Measurements from ENCODE around the gene NTSR1. TPM values are rescaled to one million over a fixed set of nuclear protein-coding genes. Genes with fewer than 3 reads are reported as not detected.

Gene NTSR1
- total RNA-seq, 1 experiment from 2014 or later = 7.8 TPM

DNA sequence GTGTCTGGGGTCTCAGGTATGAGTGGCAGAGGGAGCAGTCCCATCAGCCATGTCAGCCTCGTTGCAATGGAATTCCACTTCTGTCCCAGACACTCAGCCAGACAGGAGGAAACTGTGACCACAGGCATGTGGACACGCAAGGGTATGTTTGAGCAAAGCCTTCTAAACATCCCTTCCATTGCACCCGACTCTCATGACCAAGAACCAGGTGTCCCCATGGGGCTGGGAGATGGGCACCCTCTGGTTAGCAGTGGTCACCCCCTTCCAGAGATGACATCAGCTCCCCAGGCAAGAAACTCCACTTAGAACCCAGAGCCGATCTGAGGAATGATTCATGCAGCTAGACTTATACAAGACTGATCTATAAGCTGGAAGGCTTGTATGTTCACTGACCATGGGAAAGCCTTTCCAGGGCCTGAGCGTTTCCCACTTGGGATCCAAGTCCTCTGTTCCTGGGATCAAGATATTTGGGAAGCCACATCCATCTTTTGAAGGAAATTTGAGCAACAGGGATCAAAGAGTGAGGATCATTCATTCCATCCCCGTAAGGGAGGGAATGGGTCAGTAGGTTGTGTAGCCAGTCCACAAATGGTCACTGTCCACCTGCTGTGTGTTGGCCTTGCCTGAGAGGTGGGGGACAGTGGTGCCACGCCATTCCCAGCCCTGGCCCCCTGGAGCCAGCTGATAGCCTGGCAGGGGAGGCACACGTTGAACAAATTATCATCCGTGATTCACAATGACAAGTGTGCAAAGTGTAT, 83.7 kb downstream of the NTSR1 start:
- Histone ChIP-seq H3K4me2 (ENCODE audit: low read length) (peak overlapping the region; percentile 76; the same call in 1 of the 2 replicates), H3K9me3 (ENCODE audit: low read length) (no peaks in the 10 kb centered on the region), H3K36me3 (ENCODE audit: low read depth, low read length) (no peaks in the 10 kb centered on the region), H4K20me1 (ENCODE audit: low read length) (0 out of 2 replicates have a peak, but pooled peaks cover 4% of the 10 kb centered on the region), H3K4me1 (ENCODE audit: insufficient read depth, low read length) (peaks cover 31% of the 10 kb centered on the region), H3K9me2 (replicated peaks; ENCODE audit: low read length) (no peaks in the 10 kb centered on the region), H2AFZ (ENCODE audit: low read length) (peak overlapping the region; percentile 35; the same call in 1 of the 2 replicates), H3F3A (ENCODE audit: low read length, unreplicated experiment) (no peaks in the 10 kb centered on the region), H3K9ac (ENCODE audit: low read length) (no peak overlapping the region), H3K27ac (ENCODE audit: low read length) (no peak overlapping the region), H3K27me3 (ENCODE audit: low read length) (no peaks in the 10 kb centered on the region), H3K79me2 (ENCODE audit: low read length) (peaks cover 5% of the 10 kb centered on the region), H3K4me3 (ENCODE audit: low read length) (no peak overlapping the region)
- DNase-seq (peak; percentile 54), ATAC-seq (no peak)
- BruUV-seq (replicated peaks) = no TSS peak
- POLR2A ChIA-PET (ENCODE audit: unreplicated experiment) = no interaction called here
- TF ChIP-seq EZH2 (IDR thresholded peaks at IDR 0.05; ENCODE audit: low read length, unreplicated experiment) = no peak
- CTCF ChIA-PET = interaction anchor here (0.7 to 1.3 kb wide), 4 partner anchors 88 to 169 kb away, joined by 3 to 13 read pairs (median 6); no protein-coding TSS in a partner anchor
- intact Hi-C loops (cut with micrococcal nuclease) = loop anchor here (5.0 to 10.0 kb wide), 5 partner anchors 55 to 408 kb away; partner anchors contain the start of gene RPS21

DNA sequence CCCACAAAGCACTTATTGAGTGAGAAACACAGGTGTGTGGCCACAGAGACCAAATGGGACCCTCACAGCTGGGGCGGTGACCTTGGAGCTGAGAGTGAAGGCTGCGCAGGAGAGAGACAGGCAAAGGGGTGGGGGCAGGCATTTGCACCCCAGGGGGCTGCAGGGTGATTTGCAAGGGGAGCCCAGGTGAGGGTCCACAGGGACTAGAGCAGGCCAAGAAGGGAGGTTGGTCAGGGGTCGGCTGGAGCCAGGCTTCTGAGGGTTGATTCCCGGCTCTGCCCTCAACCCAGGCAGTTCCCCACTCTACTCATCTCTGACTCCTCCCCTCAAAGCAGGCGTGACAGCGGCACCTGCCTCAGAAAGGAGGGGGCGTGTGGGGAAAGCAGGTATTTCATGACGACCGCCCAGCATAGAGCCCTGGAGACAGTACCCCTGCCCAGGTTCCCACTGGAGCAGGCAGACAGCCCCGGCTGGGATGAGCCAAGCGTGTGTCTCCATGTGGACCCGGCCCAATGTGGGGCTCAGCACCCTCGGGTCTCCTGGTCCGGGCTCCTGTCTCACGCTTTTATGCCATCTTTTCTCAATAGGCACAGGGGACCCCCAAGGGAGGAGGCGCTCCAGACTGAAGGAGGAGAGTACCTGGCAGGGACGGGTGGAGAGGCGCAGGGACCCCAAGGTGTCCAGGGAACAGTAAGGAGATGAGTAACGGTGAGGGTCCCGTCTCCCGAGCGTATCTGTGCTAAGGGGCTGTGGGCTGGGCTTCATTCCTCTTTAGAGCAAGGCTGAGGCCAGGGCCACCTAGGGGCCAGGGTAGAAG, 84.5 kb downstream of the NTSR1 start:
- no peak overlapping the region for H3K4me3 ChIP-seq (ENCODE audit: low read length)
- no peaks in the 10 kb centered on the region for H3K9me2 ChIP-seq (replicated peaks; ENCODE audit: low read length)
- H3K4me1 ChIP-seq (ENCODE audit: insufficient read depth, low read length) = peaks cover 39% of the 10 kb centered on the region
- BruUV-seq (replicated peaks) = no TSS peak
- TF ChIP-seq EZH2 (IDR thresholded peaks at IDR 0.05; ENCODE audit: low read length, unreplicated experiment) (no peak), CTCF (conservative IDR thresholded peaks at IDR 0.05; ENCODE audit: low read depth, low read length) (no peak), EZH2phosphoT487 (IDR thresholded peaks at IDR 0.05; ENCODE audit: borderline replicate concordance, low read length) (no peak)
- peak overlapping the region; percentile 81 for H3K4me2 ChIP-seq (ENCODE audit: low read length)
- no peak overlapping the region for H3K27ac ChIP-seq (ENCODE audit: low read length)
- H3F3A ChIP-seq (ENCODE audit: low read length, unreplicated experiment) = no peaks in the 10 kb centered on the region
- H3K36me3 ChIP-seq (ENCODE audit: low read depth, low read length) = no peaks in the 10 kb centered on the region; the same call in 1 of the 2 replicates
- DNase-seq = no peak
- H2AFZ ChIP-seq (ENCODE audit: low read length) = no peak overlapping the region
- ChIA-PET POLR2A (ENCODE audit: unreplicated experiment) (no interaction called here), CTCF (interaction anchor here (1.0 kb wide), 1 partner anchor 170 kb away, joined by 3 read pairs; no protein-coding TSS in a partner anchor)
- no peak overlapping the region for H3K9ac ChIP-seq (ENCODE audit: low read length)
- H3K27me3 ChIP-seq (ENCODE audit: low read length) = no peaks in the 10 kb centered on the region
- ATAC-seq = no peak
- peaks cover 12% of the 10 kb centered on the region for H3K79me2 ChIP-seq (ENCODE audit: low read length)
- 0 out of 2 replicates have a peak, but pooled peaks cover 8% of the 10 kb centered on the region for H4K20me1 ChIP-seq (ENCODE audit: low read length)
- intact Hi-C loops (cut with micrococcal nuclease) = loop anchor here (5.0 to 10.0 kb wide), 5 partner anchors 56 to 408 kb away; partner anchors contain the start of gene RPS21
- no peaks in the 10 kb centered on the region for H3K9me3 ChIP-seq (ENCODE audit: low read length)

DNA sequence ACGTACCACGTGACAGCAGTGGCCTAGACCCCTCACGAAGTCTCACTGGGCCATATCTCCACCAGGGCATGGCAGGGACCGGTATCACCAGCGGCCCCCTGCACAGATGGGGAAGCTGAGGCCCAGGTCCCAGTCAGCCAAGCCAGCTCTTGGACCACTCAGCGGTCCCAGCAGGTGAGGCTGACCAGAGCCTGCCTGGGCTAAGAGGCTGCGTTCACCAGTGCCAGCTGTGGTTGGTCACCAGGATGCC, 85.0 kb downstream of the NTSR1 start:
- Histone ChIP-seq H3K9me2 (replicated peaks; ENCODE audit: low read length) (no peaks in the 10 kb centered on the region), H3K36me3 (ENCODE audit: low read depth, low read length) (peaks cover 4% of the 10 kb centered on the region; the same call in 1 of the 2 replicates), H3K4me2 (ENCODE audit: low read length) (peak overlapping the region; percentile 81), H3K27me3 (ENCODE audit: low read length) (no peaks in the 10 kb centered on the region), H4K20me1 (ENCODE audit: low read length) (0 out of 2 replicates have a peak, but pooled peaks cover 8% of the 10 kb centered on the region), H3K4me1 (ENCODE audit: insufficient read depth, low read length) (peaks cover 39% of the 10 kb centered on the region), H3F3A (ENCODE audit: low read length, unreplicated experiment) (no peaks in the 10 kb centered on the region), H3K79me2 (ENCODE audit: low read length) (peaks cover 15% of the 10 kb centered on the region), H3K9me3 (ENCODE audit: low read length) (no peaks in the 10 kb centered on the region), H3K4me3 (ENCODE audit: low read length) (peak overlapping the region; percentile 54), H3K9ac (ENCODE audit: low read length) (no peak overlapping the region), H2AFZ (ENCODE audit: low read length) (peak overlapping the region; percentile 73), H3K27ac (ENCODE audit: low read length) (no peak overlapping the region)
- DNase-seq (no peak), ATAC-seq (no peak)
- POLR2A ChIA-PET (ENCODE audit: unreplicated experiment) = interaction anchor here (1.5 kb wide), 1 partner anchor 89 kb away, joined by 10 read pairs; no protein-coding TSS in a partner anchor
- intact Hi-C loops (cut with micrococcal nuclease) = loop anchor here (5.0 to 10.0 kb wide), 5 partner anchors 56 to 409 kb away; partner anchors contain the start of gene RPS21
- CTCF ChIA-PET = interaction anchor here (1.0 kb wide), 4 partner anchors 82 to 190 kb away, joined by 3 to 7 read pairs (median 6); partner anchors contain the start of gene SLCO4A1
- TF ChIP-seq EZH2phosphoT487 (IDR thresholded peaks at IDR 0.05; ENCODE audit: borderline replicate concordance, low read length) (no peak), EZH2 (IDR thresholded peaks at IDR 0.05; ENCODE audit: low read length, unreplicated experiment) (no peak), CTCF (conservative IDR thresholded peaks at IDR 0.05; ENCODE audit: low read depth, low read length) (no peak)
- TSS peak; percentile 61 for BruUV-seq (replicated peaks)
